NCI-H2227 (cell line): Measurements from ENCODE around the gene SLC30A7.

Experiments
- DNase-seq: peaks from one replicate; lab custom pipeline; 2025; ENCODE audit not compliant: unreplicated experiment; lab: John Stamatoyannopoulos, UW

SLC30A7 gene

GRCh38 chr1:100971021-100971420, 75.1 kb downstream of the SLC30A7 start:
- no peak for DNase-seq

- DNase-seq, result no peak
These were observed 76.3 kb downstream of the SLC30A7 start for GRCh38 chr1:100972185-100972584.

- no peak for DNase-seq
These were observed 81.0 kb downstream of the SLC30A7 start for GRCh38 chr1:100976936-100977335.

- no peak for DNase-seq
These were observed 83.7 kb downstream of the SLC30A7 start for GRCh38 chr1:100979631-100980030.

- DNase-seq, result no peak
These were observed 86.9 kb downstream of the SLC30A7 start for GRCh38 chr1:100982793-100983192.

GRCh38 chr1:100988121-100988520, 92.2 kb downstream of the SLC30A7 start:
- no peak for DNase-seq

- DNase-seq, result no peak
These were observed 93.6 kb downstream of the SLC30A7 start for GRCh38 chr1:100989306-100990077.

- no peak for DNase-seq
These were observed 99.5 kb downstream of the SLC30A7 start for GRCh38 chr1:100995198-100995988.

GRCh38 chr1:100998426-100998825, 102.5 kb downstream of the SLC30A7 start:
- DNase-seq, result no peak

- DNase-seq, result no peak
These were observed 104.4 kb downstream of the SLC30A7 start for GRCh38 chr1:101000131-101000873.

GRCh38 chr1:101002551-101002950, 106.7 kb downstream of the SLC30A7 start:
- no peak for DNase-seq

- DNase-seq, result no peak
These were observed 107.2 kb downstream of the SLC30A7 start for GRCh38 chr1:101003012-101003650.

- DNase-seq, result no peak
These were observed 108.2 kb downstream of the SLC30A7 start for GRCh38 chr1:101004061-101004460.

- no peak for DNase-seq
These were observed 108.8 kb downstream of the SLC30A7 start for GRCh38 chr1:101004670-101005069.

GRCh38 chr1:101005183-101005582, 109.3 kb downstream of the SLC30A7 start:
- no peak for DNase-seq

GRCh38 chr1:101005871-101006270, 110.0 kb downstream of the SLC30A7 start:
- no peak for DNase-seq

GRCh38 chr1:101006553-101006952, 110.7 kb downstream of the SLC30A7 start:
- DNase-seq, result no peak

GRCh38 chr1:101008229-101008834, 112.4 kb downstream of the SLC30A7 start:
- DNase-seq, result no peak

GRCh38 chr1:101013776-101014175, 117.9 kb downstream of the SLC30A7 start:
- no peak for DNase-seq

GRCh38 chr1:101017448-101017847, 121.6 kb downstream of the SLC30A7 start:
- DNase-seq, result no peak

GRCh38 chr1:101022294-101022693, 126.4 kb downstream of the SLC30A7 start:
- DNase-seq, result no peak
